T-helper 2 cell treated with Interferon-gamma antibody and Interleukin-4, amounts not matched to agents 5 μg/mL and 100 μg/mL, for 36 hours (primary cell): ENCODE results near the gene FKBP1B.
"Not testable (repeated sequence)": the region's sequence is repeated elsewhere in the genome, so short reads cannot be mapped to it uniquely, and the experiment has no call there.

Experiments
- DNase-seq: peaks from one replicate; pipeline ENCODE4 v3.0.0; 2021; ENCODE audit warnings: low spot score
- H3K27ac Mint-ChIP-seq: one replicate; pipeline ENCODE4 v1.8.0; 2021; ENCODE audit warnings: mild to moderate bottlenecking, mixed read lengths
- H3K27me3 Mint-ChIP-seq: one replicate; pipeline ENCODE4 v1.8.0; 2021; ENCODE audit warnings: low read depth, mixed read lengths
- H3K36me3 Mint-ChIP-seq: one replicate; pipeline ENCODE4 v1.8.0; 2021; ENCODE audit warnings: low read depth, mixed read lengths
- H3K4me1 Mint-ChIP-seq: one replicate; pipeline ENCODE4 v1.8.0; 2021; ENCODE audit warnings: low read depth, mixed read lengths
- H3K4me3 Mint-ChIP-seq: one replicate; pipeline ENCODE4 v1.8.0; 2022; ENCODE audit warnings: mild to moderate bottlenecking, moderate library complexity, mixed read lengths
- H3K9me3 Mint-ChIP-seq: one replicate; pipeline ENCODE4 v1.8.0; 2021; ENCODE audit warnings: mixed read lengths

FKBP1B gene

GRCh38 chr2:24049485-24050021 lies at the start of gene FKBP1B:
Gene FKBP1B (plus strand): TSS chr2:24049741. CDS start chr2:24049850, 109 bp downstream.
- H3K4me1 Mint-ChIP-seq = peaks cover 20% of the 10 kb centered on the region
- peak within 1 kb of the TSS; percentile 80 for H3K4me3 Mint-ChIP-seq
- DNase-seq = peak; percentile 47
- H3K27me3 Mint-ChIP-seq = peaks cover 7% of the 10 kb centered on the region
- peaks cover 2% of the 10 kb centered on the region for H3K36me3 Mint-ChIP-seq
- H3K9me3 Mint-ChIP-seq = no peaks in the 10 kb centered on the region
- peak within 1 kb of the TSS; percentile 61 for H3K27ac Mint-ChIP-seq

- Mint-ChIP-seq H3K9me3 (no peaks in the 10 kb centered on the region), H3K36me3 (no peaks in the 10 kb centered on the region), H3K27me3 (peaks cover 37% of the 10 kb centered on the region), H3K27ac (no peak overlapping the region), H3K4me1 (peaks cover 3% of the 10 kb centered on the region), H3K4me3 (no peak overlapping the region)
- DNase-seq = no peak
These were observed 41.8 kb upstream of the FKBP1B start for GRCh38 chr2:24007693-24008092.

DNA sequence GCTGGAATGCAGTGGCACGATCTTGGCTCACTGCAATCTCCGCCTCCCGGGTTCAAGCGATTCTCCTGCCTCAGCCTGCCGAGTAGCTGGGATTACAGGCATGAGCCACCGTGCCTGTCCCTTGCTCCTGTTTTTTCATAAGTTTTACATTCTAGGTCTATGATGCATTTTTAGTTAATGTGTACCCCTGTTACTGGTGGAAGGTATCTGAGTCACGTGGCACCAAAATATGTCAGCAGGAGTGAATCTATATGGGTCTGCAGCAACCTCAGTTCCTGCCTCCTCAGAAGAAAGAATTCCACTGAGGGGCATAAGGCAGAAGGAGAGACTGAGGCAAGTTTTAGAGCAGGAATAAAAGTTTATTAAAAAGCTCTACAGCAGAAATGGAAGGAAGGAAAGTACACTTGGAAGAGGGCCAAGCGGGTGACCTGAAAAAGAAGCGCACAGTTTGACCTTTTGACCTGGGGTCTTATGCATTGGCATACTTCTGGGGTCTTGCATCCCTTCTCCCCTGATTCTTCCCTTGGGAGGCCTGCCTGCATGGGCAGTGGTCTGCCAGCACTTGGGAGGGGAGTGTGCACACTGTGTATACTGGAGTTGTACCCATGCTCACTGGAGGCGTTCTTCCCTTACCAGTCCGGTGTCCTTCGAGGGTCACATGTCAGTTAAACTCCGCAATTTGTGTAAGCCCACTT lies 40.7 kb upstream of the FKBP1B start:
- no peak overlapping the region for H3K4me3 Mint-ChIP-seq
- no peaks in the 10 kb centered on the region for H3K9me3 Mint-ChIP-seq
- H3K4me1 Mint-ChIP-seq = peaks cover 3% of the 10 kb centered on the region
- H3K36me3 Mint-ChIP-seq = no peaks in the 10 kb centered on the region
- DNase-seq = no peak
- H3K27me3 Mint-ChIP-seq = peaks cover 38% of the 10 kb centered on the region
- no peak overlapping the region for H3K27ac Mint-ChIP-seq

- H3K27ac Mint-ChIP-seq = no peak overlapping the region
These were observed 40.2 kb upstream of the FKBP1B start for GRCh38 chr2:24009367-24009679.

GRCh38 chr2:24009680-24010476 lies 39.7 kb upstream of the FKBP1B start, which contains the start of gene MFSD2B:
Gene MFSD2B (plus strand): TSS chr2:24010085. CDS start chr2:24010097, 12 bp downstream.
- Mint-ChIP-seq H3K27me3 (peaks cover 38% of the 10 kb centered on the region), H3K9me3 (no peaks in the 10 kb centered on the region), H3K36me3 (no peaks in the 10 kb centered on the region), H3K4me1 (peaks cover 3% of the 10 kb centered on the region), H3K4me3 (peak within 1 kb of the TSS; percentile 11), H3K27ac (no peak within 1 kb of the TSS)
- DNase-seq = no peak

More at GRCh38 chr2:24009367-24009679, 40.2 kb upstream of the FKBP1B start:
- Mint-ChIP-seq H3K4me3 (no peak overlapping the region), H3K27me3 (peaks cover 38% of the 10 kb centered on the region), H3K9me3 (no peaks in the 10 kb centered on the region), H3K36me3 (no peaks in the 10 kb centered on the region), H3K4me1 (peaks cover 3% of the 10 kb centered on the region)
- no peak for DNase-seq

DNA sequence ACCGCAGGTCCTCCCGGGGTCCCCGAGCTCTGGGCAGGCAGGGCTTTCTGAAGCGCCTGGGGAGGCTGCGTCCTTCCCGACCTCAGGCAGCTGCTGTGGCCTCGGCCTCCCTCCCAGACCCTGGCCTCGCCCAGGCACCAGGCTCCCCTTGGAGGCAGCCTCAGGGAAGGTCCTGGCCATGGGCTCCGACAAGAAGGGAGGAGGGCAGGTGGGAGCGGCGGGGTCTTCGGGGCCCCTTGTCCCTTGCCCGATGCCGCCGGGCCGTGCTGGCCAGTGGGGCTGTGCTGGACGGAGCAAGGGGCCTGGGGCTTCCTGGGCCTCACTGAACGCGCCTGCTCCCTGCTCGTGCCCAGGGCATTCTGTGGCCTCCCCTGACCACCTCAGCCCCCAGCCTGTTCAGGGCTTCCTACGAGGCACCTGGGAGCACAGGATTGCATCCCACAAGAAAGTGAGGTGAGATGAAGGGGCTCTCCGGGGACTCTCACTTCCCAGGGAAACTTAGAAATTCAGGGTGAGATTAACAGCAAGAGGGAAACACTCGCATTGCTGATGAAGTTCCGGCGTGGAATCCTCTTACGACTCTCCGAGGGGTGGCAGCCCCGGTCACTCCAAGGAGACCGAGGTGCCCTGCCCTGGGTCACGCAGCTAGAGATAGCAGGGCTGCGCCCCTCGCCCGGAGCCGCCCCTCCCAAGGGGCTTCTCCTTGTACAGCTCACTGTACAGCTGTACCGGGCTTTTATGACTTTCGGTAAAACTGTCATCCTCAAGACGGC lies 38.9 kb upstream of the FKBP1B start:
- no peak for DNase-seq
- Mint-ChIP-seq H3K27me3 (peaks cover 38% of the 10 kb centered on the region), H3K4me3 (peak overlapping the region; percentile 11), H3K9me3 (no peaks in the 10 kb centered on the region), H3K36me3 (no peaks in the 10 kb centered on the region), H3K27ac (no peak overlapping the region), H3K4me1 (peaks cover 3% of the 10 kb centered on the region)

DNA sequence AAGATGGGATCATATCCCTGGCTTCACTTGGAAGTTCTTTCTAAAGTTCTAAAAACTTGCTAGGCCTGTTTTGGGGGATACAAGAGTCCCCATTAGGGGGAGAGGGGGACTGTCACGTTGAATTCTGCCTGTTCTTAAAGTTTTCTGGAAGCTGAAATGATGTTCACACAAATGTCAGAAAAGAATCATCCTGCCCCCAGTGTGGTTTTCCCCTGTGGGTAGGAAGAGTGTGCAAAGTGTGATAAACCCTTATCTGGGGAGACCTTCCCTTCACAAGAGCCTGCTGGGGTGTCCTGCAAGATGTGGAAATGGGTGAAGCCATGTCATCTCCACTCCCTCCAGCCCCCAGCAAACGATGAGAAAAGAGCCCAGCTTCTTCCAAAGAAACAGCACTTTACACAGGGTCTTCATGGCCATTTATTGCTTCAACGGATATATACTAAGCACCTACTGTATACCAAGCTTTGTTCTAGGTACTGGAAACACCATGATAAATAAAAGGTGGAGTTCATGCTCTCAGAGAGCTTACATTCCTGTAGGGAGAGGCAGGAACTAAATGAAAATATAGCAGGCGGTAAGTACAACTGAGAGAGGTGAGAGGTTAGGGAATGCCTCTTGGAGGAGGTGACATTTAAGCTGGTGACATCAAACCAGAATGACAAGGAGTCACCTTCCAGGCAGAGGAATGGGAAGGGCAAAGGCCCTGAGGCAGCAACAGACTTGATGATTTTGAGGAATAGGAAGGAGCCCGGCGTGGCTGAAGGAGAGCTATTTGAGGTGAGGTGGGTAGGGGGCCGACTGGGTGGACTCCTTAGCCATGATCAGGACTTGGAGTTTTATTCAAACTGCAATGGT lies 38.1 kb upstream of the FKBP1B start:
- Mint-ChIP-seq H3K4me1 (peaks cover 3% of the 10 kb centered on the region), H3K36me3 (no peaks in the 10 kb centered on the region), H3K27me3 (peaks cover 38% of the 10 kb centered on the region), H3K4me3 (no peak overlapping the region), H3K27ac (no peak overlapping the region), H3K9me3 (no peaks in the 10 kb centered on the region)
- DNase-seq = no peak

- Mint-ChIP-seq H3K4me1 (peaks cover 3% of the 10 kb centered on the region), H3K4me3 (no peak overlapping the region), H3K27me3 (peaks cover 36% of the 10 kb centered on the region), H3K36me3 (no peaks in the 10 kb centered on the region), H3K27ac (no peak overlapping the region), H3K9me3 (no peaks in the 10 kb centered on the region)
- DNase-seq = no peak
These were observed 36.9 kb upstream of the FKBP1B start for GRCh38 chr2:24012521-24013188.

GRCh38 chr2:24014902-24015301 lies 34.6 kb upstream of the FKBP1B start:
- not testable (repeated sequence) for DNase-seq, H3K4me3 Mint-ChIP-seq, H3K27ac Mint-ChIP-seq, H3K4me1 Mint-ChIP-seq, H3K36me3 Mint-ChIP-seq, H3K9me3 Mint-ChIP-seq
- H3K27me3 Mint-ChIP-seq = peaks cover 20% of the 10 kb centered on the region

DNA sequence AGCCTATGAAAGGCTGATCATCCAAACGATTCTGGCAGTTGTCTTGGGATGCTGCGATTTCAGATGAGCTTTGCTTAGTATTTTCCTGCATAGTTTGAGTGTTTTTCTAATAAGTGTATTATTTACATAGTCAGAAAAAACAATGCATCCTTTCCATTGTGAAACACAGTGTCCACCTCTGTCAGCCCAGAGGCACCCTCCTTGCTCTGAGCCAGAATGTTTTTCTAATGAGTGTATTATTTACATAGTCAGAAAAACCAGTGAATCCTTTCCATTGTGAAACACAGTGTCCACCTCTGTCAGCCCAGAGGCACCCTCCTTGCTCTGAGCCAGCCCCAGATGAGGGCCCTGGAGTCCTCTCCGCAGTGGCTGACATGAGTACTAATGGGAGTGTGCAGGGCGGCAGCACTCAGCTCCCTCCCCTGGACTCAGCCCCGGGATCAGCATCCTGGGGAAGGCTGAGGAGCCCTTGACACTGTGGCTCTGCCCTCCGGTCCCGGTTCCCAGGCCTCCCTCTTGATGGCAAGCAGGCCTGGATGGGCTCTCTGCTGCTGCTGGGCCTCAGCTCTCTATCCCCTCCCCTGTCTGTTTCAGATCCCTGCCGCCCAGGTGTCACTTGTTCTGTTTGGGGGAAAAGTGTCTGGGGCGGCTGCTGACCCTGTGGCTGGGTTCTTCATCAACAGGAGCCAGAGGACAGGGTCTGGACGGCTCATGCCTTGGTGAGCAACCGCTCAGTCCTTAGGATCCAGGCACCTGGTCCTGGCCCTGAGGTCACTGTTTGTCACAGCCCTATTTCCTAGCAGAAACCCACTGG lies 33.8 kb upstream of the FKBP1B start:
- DNase-seq = no peak
- peaks cover 18% of the 10 kb centered on the region for H3K27me3 Mint-ChIP-seq
- H3K36me3 Mint-ChIP-seq = no peaks in the 10 kb centered on the region
- H3K9me3 Mint-ChIP-seq = no peaks in the 10 kb centered on the region
- H3K27ac Mint-ChIP-seq = no peak overlapping the region
- H3K4me1 Mint-ChIP-seq = peaks cover 3% of the 10 kb centered on the region
- H3K4me3 Mint-ChIP-seq = no peak overlapping the region

DNA sequence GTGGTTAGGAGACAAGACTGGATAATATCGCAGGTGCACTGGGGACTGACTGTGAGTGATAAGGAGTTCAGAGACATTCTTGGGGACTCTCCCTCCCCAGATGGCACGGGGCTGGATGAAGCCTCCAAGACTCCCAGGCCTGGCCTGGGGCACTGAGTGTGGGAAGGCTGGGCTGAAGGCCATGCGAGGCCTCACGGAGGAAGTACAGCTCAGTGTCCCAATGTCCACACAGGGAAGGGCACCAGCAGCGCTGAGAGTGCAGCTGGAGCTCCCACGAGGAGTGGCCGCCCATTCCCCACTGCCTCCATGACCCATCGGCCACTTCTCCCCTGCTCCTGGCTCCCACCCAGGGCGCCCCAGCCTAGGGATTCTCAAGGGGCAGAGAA lies 33.2 kb upstream of the FKBP1B start:
- Mint-ChIP-seq H3K4me1 (no peaks in the 10 kb centered on the region), H3K9me3 (no peaks in the 10 kb centered on the region), H3K36me3 (no peaks in the 10 kb centered on the region), H3K27ac (no peak overlapping the region), H3K27me3 (peaks cover 12% of the 10 kb centered on the region), H3K4me3 (no peak overlapping the region)
- no peak for DNase-seq
